ENCODE results near the gene BIRC3.
A peak's percentile ranks its signal among the peaks of the same experiment; 100 is the strongest.

BIRC3 gene

DNA sequence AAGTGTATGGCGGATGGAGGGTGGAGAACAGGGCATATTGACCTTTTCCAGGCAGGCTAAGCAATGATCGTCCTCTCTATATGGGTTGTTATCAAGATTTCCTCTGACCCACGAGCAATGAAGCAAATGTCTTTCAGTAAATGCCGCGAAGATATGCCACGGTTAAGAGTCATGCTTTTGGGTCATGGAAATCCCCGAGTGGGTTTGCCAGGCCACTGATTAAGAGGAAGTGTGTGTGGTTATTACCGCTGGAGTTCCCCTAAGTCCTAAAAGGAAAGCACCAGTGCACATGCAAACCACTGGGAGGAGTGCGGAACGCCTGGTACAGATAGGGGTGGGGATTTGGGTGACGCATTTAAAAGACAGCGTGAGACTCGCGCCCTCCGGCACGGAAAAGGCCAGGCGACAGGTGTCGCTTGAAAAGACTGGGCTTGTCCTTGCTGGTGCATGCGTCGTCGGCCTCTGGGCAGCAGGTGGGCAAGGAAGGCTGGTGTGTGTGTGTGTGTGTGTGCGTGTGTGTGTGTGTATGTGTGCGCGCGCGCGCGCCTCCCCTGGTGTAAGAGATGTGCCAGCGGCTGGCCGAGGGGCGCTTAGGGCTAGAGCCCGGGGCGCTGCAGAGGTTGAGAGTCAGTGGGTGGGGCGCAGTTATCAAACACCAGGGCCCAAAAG, at the start of gene BIRC3:
BIRC3 (plus strand) TSS at position 386 of the 669 bp plus-strand sequence. CDS start 7,026 bp downstream, outside the sequence.
- H3K4me1 ChIP-seq (ENCODE audit: control insufficient read depth, insufficient read depth, low read length) = peaks cover 17% of the 10 kb centered on the region
- no peaks in the 10 kb centered on the region for H3K9me3 ChIP-seq (ENCODE audit: control insufficient read depth in 2 of 2, low read length in 2 of 2)
- no peaks in the 10 kb centered on the region for H3K27me3 ChIP-seq (ENCODE audit: control insufficient read depth in 1 of 2, insufficient read depth in 2 of 2, low read length in 2 of 2)
- H3K27ac ChIP-seq (ENCODE audit: low read length) = peak within 1 kb of the TSS; percentile 79
- peak within 1 kb of the TSS; percentile 91 to 96 for H3K4me3 ChIP-seq (ENCODE audit: low read length in 2 of 2)
- no peaks in the 10 kb centered on the region for H3K36me3 ChIP-seq (ENCODE audit: control insufficient read depth in 2 of 2, insufficient read depth in 2 of 2, low read length in 2 of 2)
- H3K9ac ChIP-seq (ENCODE audit: low read length in 2 of 2) = peak within 1 kb of the TSS; percentile 82 to 87

DNA sequence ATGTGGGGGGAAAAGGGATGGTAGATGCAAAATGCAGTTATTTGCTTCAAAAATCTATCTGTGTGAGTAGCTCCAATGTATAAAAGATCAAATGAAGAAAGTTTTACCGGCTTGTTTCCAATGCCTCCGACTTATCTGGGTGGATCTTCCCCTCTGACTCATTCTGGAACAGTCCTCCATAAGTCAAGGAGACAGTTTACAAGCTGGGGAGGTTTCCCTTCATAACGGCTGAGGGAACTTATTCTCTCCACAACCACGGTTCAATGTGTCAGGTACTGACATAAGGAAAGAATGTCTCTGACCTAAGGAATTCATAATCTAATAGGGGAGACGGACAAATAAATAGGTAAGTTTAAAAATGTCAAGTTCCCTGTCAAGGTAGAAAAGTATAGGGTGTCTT, 49.7 kb upstream of the BIRC3 start:
- peak overlapping the region in 1 of 2 donors; percentile 72 for H3K4me3 ChIP-seq (ENCODE audit: low read length in 2 of 2)

DNA sequence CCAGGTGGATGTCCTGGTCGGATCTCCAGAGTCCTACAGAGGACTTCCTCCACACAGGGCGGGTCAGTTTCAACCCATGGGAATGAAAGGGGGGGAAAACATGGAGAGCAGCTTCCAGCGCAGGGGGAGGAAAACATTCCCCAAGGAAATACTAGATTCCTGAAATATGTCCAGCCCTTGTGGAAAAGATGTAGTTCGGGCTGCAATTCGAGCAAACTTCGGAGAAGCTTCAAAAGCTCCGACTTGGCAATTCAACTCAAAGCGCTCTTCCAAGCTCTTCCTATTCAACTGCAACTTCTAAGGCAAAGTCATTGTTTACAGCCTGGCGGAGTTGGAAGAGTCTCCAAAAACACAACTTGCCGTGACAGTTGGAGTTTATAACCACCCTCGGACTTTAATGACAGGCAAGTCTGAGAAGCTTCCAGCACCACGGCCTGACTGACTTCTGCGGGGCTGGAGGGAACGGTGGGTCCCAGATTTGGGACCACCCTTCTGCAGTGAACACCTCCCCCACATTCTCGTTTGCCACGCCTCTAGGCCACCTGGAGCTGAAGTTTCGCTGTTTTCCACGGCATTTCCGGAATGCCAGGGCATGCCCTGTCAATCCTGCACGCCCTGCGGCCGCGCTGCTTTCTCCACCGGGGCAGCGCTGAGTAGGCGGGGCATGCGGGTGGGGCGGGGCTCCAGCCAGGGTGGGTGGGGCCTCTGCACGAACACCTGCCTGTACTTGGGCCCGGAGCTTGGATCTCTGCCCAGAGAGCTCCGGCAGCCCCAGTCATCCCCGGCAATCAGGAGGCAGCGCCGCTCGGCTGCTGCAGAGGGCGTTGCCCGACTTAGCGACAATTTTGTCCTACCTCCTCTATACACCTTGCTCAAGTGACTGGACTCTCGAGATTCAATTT, 49.0 kb upstream of the BIRC3 start:
- Histone ChIP-seq H3K9ac (ENCODE audit: low read length in 2 of 2) (no peak overlapping the region), H3K9me3 (ENCODE audit: control insufficient read depth in 2 of 2, low read length in 2 of 2) (no peaks in the 10 kb centered on the region), H3K4me1 (ENCODE audit: control insufficient read depth, insufficient read depth, low read length) (no peaks in the 10 kb centered on the region), H3K36me3 (ENCODE audit: control insufficient read depth in 2 of 2, insufficient read depth in 2 of 2, low read length in 2 of 2) (no peaks in the 10 kb centered on the region), H3K4me3 (ENCODE audit: low read length in 2 of 2) (peak overlapping the region; percentile 10 to 72), H3K27ac (ENCODE audit: low read length) (no peak overlapping the region), H3K27me3 (ENCODE audit: control insufficient read depth in 1 of 2, insufficient read depth in 2 of 2, low read length in 2 of 2) (peaks cover 0 to 12% of the 10 kb centered on the region in 2 donors)

More for the DNA sequence above, 49.7 kb upstream of the BIRC3 start:
- Histone ChIP-seq H3K9me3 (ENCODE audit: control insufficient read depth in 2 of 2, low read length in 2 of 2) (no peaks in the 10 kb centered on the region), H3K9ac (ENCODE audit: low read length in 2 of 2) (no peak overlapping the region), H3K27ac (ENCODE audit: low read length) (no peak overlapping the region), H3K27me3 (ENCODE audit: control insufficient read depth in 1 of 2, insufficient read depth in 2 of 2, low read length in 2 of 2) (peaks cover 0 to 11% of the 10 kb centered on the region in 2 donors), H3K4me1 (ENCODE audit: control insufficient read depth, insufficient read depth, low read length) (no peaks in the 10 kb centered on the region), H3K36me3 (ENCODE audit: control insufficient read depth in 2 of 2, insufficient read depth in 2 of 2, low read length in 2 of 2) (no peaks in the 10 kb centered on the region)

GRCh38 chr11:102268985-102269470, 48.3 kb upstream of the BIRC3 start:
- peak overlapping the region; percentile 10 to 72 for H3K4me3 ChIP-seq (ENCODE audit: low read length in 2 of 2)
- H3K9ac ChIP-seq (ENCODE audit: low read length in 2 of 2) = no peak overlapping the region
- peaks cover 0 to 13% of the 10 kb centered on the region in 2 donors for H3K27me3 ChIP-seq (ENCODE audit: control insufficient read depth in 1 of 2, insufficient read depth in 2 of 2, low read length in 2 of 2)
- no peaks in the 10 kb centered on the region for H3K9me3 ChIP-seq (ENCODE audit: control insufficient read depth in 2 of 2, low read length in 2 of 2)
- H3K4me1 ChIP-seq (ENCODE audit: control insufficient read depth, insufficient read depth, low read length) = no peaks in the 10 kb centered on the region
- no peak overlapping the region for H3K27ac ChIP-seq (ENCODE audit: low read length)
- H3K36me3 ChIP-seq (ENCODE audit: control insufficient read depth in 2 of 2, insufficient read depth in 2 of 2, low read length in 2 of 2) = no peaks in the 10 kb centered on the region

GRCh38 chr11:102269927-102270326, 47.4 kb upstream of the BIRC3 start:
- no peak overlapping the region for H3K27ac ChIP-seq (ENCODE audit: low read length)
- peaks cover 2 to 13% of the 10 kb centered on the region in 2 donors for H3K27me3 ChIP-seq (ENCODE audit: control insufficient read depth in 1 of 2, insufficient read depth in 2 of 2, low read length in 2 of 2)
- no peaks in the 10 kb centered on the region for H3K4me1 ChIP-seq (ENCODE audit: control insufficient read depth, insufficient read depth, low read length)
- H3K9ac ChIP-seq (ENCODE audit: low read length in 2 of 2) = no peak overlapping the region
- H3K4me3 ChIP-seq (ENCODE audit: low read length in 2 of 2) = no peak overlapping the region
- no peaks in the 10 kb centered on the region for H3K36me3 ChIP-seq (ENCODE audit: control insufficient read depth in 2 of 2, insufficient read depth in 2 of 2, low read length in 2 of 2)
- H3K9me3 ChIP-seq (ENCODE audit: control insufficient read depth in 2 of 2, low read length in 2 of 2) = no peaks in the 10 kb centered on the region

DNA sequence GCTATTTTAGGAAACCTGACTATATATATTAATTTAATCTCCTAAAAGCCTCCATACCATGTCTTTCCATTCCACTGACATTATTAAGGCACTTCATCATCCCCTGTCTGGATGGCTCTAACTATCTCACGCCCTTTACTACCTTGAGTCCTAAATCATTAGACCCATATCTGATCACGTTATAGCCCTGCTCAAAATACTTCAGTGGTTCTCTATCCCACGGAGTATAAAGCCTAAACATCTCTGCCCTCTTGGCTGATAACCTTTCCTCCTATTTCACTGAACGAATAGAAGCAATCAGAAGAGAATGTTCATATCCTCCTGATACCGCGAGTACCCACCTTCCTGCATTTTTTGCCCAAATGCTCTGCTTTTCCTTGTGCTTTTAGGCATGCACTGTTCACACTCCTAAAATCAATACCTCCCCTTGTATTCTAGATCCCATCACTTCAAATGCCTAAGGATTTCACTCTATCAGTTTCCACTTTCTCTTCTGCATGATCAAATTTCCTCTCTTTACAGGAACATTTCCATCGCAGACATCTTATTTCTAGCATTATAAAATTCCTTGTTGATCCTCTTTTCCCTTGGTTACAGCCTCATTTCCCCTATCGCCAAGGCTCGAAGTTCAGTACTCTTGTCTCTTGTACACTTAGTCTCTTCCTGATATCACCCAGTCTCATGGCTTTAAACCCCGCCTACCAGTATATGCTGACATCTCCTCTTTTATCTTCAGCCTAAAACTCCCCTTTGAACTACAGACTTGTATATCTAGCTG, 45.0 kb upstream of the BIRC3 start:
- Histone ChIP-seq H3K36me3 (ENCODE audit: control insufficient read depth in 2 of 2, insufficient read depth in 2 of 2, low read length in 2 of 2) (no peaks in the 10 kb centered on the region), H3K9ac (ENCODE audit: low read length in 2 of 2) (no peak overlapping the region), H3K4me1 (ENCODE audit: control insufficient read depth, insufficient read depth, low read length) (no peaks in the 10 kb centered on the region), H3K4me3 (ENCODE audit: low read length in 2 of 2) (no peak overlapping the region), H3K27me3 (ENCODE audit: control insufficient read depth in 1 of 2, insufficient read depth in 2 of 2, low read length in 2 of 2) (peaks cover 2 to 13% of the 10 kb centered on the region in 2 donors), H3K9me3 (ENCODE audit: control insufficient read depth in 2 of 2, low read length in 2 of 2) (no peaks in the 10 kb centered on the region), H3K27ac (ENCODE audit: low read length) (no peak overlapping the region)

GRCh38 chr11:102274628-102275027, 42.7 kb upstream of the BIRC3 start:
- H3K4me1 ChIP-seq (ENCODE audit: control insufficient read depth, insufficient read depth, low read length) = no peaks in the 10 kb centered on the region
- H3K36me3 ChIP-seq (ENCODE audit: control insufficient read depth in 2 of 2, insufficient read depth in 2 of 2, low read length in 2 of 2) = no peaks in the 10 kb centered on the region
- H3K9ac ChIP-seq (ENCODE audit: low read length in 2 of 2) = no peak overlapping the region
- no peak overlapping the region for H3K27ac ChIP-seq (ENCODE audit: low read length)
- H3K4me3 ChIP-seq (ENCODE audit: low read length in 2 of 2) = no peak overlapping the region
- peaks cover 2% of the 10 kb centered on the region in 2 donors for H3K27me3 ChIP-seq (ENCODE audit: control insufficient read depth in 1 of 2, insufficient read depth in 2 of 2, low read length in 2 of 2)
- no peaks in the 10 kb centered on the region for H3K9me3 ChIP-seq (ENCODE audit: control insufficient read depth in 2 of 2, low read length in 2 of 2)

GRCh38 chr11:102276362-102276761, 40.9 kb upstream of the BIRC3 start:
- Histone ChIP-seq H3K4me3 (ENCODE audit: low read length in 2 of 2) (no peak overlapping the region), H3K27ac (ENCODE audit: low read length) (no peak overlapping the region), H3K4me1 (ENCODE audit: control insufficient read depth, insufficient read depth, low read length) (peaks cover 2% of the 10 kb centered on the region), H3K9ac (ENCODE audit: low read length in 2 of 2) (no peak overlapping the region), H3K36me3 (ENCODE audit: control insufficient read depth in 2 of 2, insufficient read depth in 2 of 2, low read length in 2 of 2) (no peaks in the 10 kb centered on the region), H3K9me3 (ENCODE audit: control insufficient read depth in 2 of 2, low read length in 2 of 2) (no peaks in the 10 kb centered on the region), H3K27me3 (ENCODE audit: control insufficient read depth in 1 of 2, insufficient read depth in 2 of 2, low read length in 2 of 2) (peaks cover 2% of the 10 kb centered on the region in 2 donors)

GRCh38 chr11:102276783-102277182, 40.5 kb upstream of the BIRC3 start:
- Histone ChIP-seq H3K27me3 (ENCODE audit: control insufficient read depth in 1 of 2, insufficient read depth in 2 of 2, low read length in 2 of 2) (peaks cover 2% of the 10 kb centered on the region in 2 donors), H3K27ac (ENCODE audit: low read length) (no peak overlapping the region), H3K36me3 (ENCODE audit: control insufficient read depth in 2 of 2, insufficient read depth in 2 of 2, low read length in 2 of 2) (no peaks in the 10 kb centered on the region), H3K9ac (ENCODE audit: low read length in 2 of 2) (no peak overlapping the region), H3K9me3 (ENCODE audit: control insufficient read depth in 2 of 2, low read length in 2 of 2) (no peaks in the 10 kb centered on the region), H3K4me1 (ENCODE audit: control insufficient read depth, insufficient read depth, low read length) (peaks cover 2% of the 10 kb centered on the region), H3K4me3 (ENCODE audit: low read length in 2 of 2) (no peak overlapping the region)

DNA sequence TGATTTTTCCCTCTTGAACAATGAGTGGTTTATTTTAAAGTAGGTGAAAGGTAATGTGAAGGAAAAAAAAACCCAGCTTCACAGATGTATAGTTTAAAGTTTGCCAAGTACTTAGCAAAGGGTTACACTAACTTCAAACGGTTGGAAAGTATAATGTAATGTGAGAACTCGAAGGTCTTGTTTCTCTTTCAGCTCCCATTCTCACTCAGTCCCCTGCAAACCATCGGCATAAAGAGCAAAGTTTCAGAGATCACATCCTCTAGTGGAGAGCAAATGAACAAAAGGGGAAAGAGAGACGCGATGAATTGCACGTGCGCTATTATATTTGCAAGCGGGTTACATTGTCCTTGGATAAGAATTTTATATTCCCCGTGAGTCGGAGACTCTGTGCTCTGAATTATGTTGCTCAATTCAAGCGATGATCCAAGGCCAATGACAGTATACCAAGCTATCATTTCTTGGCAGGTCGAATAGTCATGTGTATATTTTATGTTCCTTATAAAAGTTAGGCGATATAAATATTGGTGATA, 37.6 kb upstream of the BIRC3 start:
- no peaks in the 10 kb centered on the region for H3K9me3 ChIP-seq (ENCODE audit: control insufficient read depth in 2 of 2, low read length in 2 of 2)
- H3K4me3 ChIP-seq (ENCODE audit: low read length in 2 of 2) = peak overlapping the region; percentile 33 to 63
- H3K4me1 ChIP-seq (ENCODE audit: control insufficient read depth, insufficient read depth, low read length) = peaks cover 2% of the 10 kb centered on the region
- no peak overlapping the region for H3K9ac ChIP-seq (ENCODE audit: low read length in 2 of 2)
- H3K27me3 ChIP-seq (ENCODE audit: control insufficient read depth in 1 of 2, insufficient read depth in 2 of 2, low read length in 2 of 2) = peaks cover 0 to 1% of the 10 kb centered on the region in 2 donors
- H3K27ac ChIP-seq (ENCODE audit: low read length) = no peak overlapping the region
- no peaks in the 10 kb centered on the region for H3K36me3 ChIP-seq (ENCODE audit: control insufficient read depth in 2 of 2, insufficient read depth in 2 of 2, low read length in 2 of 2)
